DMS153 (cell line): ENCODE data around the gene RASSF7.
"Not testable (repeated sequence)": the region's sequence is repeated elsewhere in the genome, so short reads cannot be mapped to it uniquely, and the experiment has no call there.

ENCODE experiments used
- DNase-seq: peaks from one replicate; lab custom pipeline; 2025; lab: John Stamatoyannopoulos, UW

RASSF7 gene

DNA sequence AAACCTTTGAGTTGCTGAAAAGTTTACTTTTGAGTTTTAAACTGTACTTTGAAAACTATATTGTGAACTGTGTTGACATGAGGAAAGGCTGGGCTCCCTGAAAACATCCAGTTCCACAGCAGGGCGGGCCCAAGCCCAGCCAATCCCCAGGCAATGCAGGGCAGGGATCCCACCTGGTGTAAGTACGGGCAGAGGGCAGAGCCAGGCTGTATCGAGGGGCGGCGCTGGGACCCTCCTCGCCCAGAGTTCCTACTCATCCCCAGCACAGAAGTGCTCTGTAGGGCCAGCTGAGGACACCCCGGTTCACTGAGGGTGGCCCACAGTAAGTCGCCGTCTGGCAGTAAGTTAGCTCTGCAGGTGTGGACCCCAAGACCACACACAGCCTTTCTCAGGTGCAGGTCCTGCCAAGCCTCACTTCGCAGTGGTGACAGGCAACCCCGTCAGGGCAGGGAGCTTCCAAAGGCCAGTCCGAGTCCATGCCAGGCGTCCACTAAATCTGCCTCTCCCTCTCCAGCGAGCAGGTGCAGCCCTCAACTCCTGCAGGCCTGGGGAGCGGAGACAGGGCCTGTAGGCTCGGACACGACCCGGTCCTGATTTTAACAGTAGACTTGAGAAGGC lies 6.3 kb downstream of the RASSF7 start:
- DNase-seq = no peak

DNA sequence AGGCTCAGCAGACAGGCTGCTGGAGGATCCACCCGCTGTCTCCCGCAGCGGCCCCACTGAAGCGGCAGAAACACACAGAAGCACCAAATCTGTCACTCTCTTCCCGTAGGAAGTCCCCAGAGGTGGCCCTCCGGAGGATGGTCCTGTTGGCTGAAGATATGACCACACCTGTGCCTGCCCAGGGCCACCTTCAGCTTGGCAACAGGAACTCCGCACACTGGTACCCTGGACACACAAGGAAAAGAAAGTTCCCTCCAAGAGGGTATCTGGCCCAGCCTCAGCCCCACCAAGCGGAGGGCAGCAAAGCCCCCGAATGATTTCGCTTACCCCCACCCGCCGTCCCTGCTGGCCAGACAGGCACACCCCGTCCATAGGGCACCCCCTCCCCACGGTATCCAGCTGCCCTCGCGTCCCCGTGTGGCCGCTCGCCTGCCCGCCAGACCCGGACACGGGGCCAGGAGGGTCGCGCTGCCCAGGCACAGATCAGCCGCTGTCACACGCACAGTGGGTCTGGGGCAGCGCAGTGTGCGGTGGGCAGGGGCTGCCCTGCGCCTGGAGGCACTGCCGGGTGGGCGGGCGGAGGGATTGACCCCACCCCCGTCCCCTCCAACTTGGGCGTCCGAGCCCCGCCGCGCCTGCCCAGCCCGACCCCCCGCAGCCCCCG lies 7.0 kb downstream of the RASSF7 start:
- DNase-seq = no peak

DNA sequence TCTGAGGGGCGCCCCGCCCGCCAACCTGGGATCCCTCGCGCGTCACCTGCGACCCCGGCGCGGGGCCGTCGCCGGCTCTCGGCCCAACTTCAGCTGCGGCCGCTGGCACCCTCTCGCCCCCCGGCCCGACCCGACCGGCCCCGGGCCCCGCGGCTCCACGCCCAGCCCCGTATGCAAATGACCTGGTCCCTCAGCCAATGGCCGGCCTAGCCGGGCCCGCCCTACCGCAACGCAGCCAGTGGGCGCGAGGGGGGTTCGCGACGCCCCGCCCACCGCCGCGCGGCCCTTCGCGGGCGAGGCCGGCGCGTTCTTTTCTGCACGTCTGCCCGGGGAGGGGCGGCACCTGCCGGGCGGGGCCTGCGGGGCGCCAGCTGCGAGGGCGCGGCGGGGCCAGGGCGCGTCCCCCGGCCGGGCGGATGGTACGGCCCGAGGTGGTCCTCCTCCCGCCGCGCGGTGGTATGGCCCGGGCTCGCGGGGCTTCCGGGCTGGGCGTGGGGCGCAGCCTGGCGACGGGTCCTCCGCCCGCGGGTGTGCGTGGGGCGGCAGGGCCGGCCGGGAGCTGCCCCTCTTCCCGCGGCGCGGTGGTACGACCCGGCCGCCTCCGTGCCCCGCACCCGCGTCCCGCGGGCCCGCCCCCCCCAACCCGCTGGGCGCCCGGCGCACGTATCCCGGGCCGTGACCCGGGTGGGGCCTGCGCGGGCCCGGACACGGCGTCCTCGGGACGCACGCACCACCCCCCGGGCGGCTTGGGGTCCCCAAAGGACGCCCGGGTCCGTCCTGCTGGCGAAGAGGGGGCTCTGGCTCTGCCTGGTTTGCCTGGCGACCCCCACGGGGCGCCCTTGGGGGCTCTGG lies 7.8 kb downstream of the RASSF7 start:
- peak; percentile 92 for DNase-seq

DNA sequence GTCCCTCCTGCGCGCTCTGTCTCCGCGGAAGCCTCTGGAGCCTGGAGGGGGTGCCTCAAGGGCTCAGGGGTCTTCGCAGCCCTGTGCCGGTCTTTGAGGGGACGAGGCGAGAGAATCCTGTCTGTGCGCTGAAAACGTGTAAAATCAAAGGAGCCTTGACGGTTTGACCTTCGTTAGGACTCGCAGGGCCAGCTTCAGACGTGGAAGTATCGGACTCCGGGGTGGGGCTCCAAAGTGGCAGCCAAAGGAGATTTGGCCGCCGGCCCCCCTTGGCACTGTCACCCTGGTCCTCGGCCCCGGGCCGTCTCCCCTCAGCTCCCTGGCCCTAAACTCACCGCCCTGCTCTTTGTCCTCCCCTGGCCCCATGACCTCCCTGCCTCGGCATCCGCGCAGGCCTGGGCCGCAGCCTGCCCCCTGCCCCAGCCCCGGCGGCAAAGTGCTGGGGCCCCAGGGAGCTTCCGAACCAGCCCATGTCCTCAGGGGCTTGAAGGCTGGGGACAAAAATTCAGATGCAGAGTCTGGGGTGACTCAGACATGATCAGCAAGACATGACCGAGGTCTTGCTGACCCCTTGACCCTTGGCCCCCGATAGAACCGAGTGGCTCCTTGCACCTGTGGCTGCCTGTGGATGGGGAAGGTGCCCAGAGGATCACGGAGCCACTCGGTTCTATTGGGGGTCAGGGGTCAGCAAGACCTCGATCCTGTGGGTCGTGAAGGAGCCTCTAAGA lies 8.6 kb downstream of the RASSF7 start:
- no peak for DNase-seq

DNA sequence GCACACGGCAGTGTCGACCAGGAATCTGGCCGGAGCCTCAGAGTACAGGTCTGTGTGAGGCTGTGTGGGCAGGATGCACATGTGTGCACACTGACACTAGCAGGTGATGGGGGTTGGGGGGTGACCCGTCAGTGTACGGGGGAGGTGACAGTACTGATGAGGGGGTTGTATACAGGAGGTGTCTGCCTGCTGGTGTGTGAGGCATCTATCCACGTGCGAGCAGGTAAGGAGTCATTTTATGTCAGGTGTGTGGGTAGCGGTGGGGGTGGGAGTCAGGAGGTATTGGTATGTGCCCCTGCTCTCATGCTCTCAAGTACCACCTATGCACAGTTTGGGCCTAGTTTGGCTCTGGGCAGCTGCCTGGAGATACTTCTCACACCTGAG lies 11.0 kb downstream of the RASSF7 start:
- no peak for DNase-seq

DNA sequence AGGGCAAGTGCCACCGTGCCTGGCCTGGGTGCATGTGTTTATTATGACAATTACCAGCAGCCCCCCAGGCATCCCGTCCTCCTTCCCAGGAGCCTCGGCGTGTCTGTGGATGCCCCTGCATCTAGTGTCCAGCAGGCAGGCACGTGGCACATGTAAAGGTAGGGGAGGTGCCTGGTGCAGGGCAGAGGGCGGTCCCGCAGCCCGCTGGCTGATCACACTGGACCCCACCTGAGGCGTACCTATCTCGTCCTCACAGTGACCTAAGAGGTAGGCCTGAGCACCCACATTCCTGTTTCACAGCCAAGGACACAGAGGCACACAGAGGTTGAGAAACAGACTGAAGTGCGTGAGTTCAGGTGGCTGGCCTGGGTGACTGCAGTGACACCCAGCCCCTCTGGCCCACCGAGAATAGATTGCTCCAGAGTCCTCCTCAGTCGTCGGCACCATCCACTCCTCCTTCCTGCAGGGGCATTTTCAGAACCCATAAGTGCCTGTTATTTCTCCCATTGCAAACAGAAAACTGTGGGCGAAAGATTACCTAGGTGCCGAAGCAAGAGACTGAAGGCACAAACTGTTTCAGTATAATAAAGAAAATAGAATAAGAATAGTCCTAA lies 12.5 kb downstream of the RASSF7 start:
- no peak for DNase-seq

DNA sequence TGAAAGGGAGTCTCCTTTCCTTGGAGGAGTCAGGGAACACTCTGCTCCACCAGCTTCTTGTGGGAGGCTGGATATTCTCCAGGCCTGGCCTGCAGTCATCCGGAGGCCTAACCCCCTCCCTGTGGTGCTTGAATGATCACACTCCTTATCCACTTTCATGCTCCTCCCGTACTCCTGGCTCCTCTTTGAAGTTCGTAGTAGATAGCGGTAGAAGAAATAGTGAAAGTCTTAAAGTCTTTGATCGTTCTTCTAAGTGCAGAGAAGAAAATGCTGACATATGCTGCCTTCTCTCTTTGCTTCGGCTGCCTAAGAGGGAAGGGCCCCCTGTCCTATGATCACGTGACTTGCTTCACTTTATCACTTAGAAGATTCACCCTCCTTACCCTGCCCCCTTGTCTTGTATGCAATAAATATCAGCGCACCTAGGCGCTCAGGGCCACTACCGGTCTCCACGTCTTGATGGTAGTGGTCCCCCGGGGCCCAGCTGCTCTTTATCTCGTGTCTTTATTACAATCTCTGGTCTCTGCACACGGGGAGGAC lies 13.3 kb downstream of the RASSF7 start:
- DNase-seq = not testable (repeated sequence)

DNA sequence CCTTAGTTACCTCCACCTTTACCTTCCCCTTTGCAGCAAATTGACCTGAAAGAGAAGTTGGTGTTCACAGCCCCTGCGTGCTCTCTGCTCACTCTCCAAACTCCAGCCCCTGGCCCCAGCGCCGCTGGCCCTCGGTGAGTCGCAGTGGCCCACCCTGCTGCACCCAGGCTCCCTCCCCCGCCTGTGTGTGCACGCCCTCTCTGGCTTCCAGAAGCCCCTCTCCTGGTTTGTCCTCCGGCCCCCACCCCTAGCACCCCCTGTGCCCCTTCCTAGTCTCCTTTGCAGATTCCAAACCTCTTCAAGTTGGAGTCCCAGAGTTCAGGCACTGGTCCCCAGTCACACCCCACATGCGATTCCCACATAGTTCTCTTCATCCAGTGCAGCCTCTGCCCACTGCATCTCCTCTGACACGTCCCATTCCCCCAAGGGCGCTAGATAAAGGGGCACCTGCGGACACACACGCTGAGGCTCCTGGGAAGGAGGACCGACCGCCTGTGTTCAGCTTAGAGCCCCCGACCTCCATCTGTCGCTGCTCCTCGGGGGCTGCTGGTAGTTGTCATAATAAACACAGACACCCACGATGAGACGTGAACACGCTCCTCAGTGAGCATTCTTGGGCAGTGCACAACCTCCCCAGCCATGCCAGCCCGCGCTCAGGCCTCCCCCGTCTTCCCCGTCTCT lies 14.0 kb downstream of the RASSF7 start:
- DNase-seq = no peak

DNA sequence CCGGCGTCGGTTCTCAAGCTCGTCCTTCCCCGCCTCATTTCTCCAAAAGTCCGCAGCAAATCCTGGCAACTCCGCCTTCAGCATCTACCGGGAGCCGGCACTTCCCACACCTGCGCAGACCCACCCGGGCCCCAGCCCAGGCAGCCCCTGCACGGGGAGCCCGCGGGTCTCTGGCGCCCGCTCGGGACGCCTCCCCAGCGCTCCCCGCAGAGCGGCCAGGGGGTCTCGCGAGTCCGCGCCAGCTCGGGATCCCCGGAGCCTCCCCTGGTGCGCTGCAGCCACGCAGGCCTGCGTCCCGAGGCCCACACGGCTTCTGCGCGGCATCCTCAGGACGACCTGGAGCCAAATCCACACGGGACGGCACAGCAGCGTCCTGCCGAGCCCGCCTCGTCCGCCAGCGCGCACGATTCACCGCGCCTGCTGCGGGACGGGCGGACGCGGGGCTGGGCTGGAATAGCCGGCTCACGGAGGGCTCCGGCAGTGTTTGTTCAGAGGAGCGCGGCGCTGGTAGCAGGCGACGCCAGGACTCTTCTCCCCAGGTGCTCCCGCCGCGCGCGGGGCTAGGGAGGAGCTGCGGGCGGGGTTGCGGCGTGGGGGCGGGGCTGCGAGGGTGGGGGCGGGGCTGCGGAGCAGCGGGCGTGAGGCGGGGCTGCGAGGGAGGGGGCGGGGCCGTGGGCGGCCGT lies 14.7 kb downstream of the RASSF7 start:
- peak; percentile 55 for DNase-seq

DNA sequence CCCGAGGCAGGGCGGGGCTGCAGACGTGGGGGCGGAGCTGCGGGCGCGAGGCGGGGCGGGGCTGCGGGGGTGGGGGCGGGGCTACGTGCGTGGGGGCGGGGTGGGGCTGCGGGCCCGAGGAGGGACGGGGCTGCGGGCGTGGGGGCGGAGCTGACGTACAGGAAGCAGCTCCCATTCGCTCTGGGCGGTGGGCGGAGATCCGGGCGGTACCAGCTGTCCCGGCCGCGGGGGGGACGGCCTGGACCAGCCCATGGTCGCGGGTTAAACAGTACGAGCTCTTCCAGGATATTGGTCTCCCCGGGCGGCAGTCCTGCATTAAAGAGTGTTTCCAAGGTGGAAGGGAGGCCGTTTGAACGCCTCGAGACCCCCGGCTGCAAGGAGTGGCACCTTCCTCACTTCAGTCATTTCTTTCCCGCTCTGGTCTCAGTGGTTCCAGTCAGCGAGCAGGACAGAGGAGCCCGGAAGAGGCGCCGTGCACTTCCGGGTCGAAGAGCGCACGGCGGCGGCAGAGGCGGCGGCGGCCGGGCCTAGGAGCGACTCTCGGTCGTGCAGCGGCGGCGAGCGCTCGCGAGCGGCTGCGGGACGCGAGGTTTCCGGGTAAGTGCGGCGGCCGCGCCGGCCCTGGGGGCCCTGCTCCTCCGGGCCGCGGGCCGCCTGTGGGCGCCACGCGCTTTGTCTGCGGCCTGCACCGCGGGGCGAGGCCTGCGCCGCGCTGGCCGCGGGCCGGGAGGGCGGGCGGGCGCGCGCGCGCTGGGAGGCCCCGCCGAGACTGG lies 15.4 kb downstream of the RASSF7 start, which contains the start of gene PHRF1:
Gene PHRF1 (plus strand): TSS at position 475 of the 773 bp plus-strand sequence. CDS start 5,043 bp downstream, outside the sequence.
- DNase-seq = peak; percentile 89

DNA sequence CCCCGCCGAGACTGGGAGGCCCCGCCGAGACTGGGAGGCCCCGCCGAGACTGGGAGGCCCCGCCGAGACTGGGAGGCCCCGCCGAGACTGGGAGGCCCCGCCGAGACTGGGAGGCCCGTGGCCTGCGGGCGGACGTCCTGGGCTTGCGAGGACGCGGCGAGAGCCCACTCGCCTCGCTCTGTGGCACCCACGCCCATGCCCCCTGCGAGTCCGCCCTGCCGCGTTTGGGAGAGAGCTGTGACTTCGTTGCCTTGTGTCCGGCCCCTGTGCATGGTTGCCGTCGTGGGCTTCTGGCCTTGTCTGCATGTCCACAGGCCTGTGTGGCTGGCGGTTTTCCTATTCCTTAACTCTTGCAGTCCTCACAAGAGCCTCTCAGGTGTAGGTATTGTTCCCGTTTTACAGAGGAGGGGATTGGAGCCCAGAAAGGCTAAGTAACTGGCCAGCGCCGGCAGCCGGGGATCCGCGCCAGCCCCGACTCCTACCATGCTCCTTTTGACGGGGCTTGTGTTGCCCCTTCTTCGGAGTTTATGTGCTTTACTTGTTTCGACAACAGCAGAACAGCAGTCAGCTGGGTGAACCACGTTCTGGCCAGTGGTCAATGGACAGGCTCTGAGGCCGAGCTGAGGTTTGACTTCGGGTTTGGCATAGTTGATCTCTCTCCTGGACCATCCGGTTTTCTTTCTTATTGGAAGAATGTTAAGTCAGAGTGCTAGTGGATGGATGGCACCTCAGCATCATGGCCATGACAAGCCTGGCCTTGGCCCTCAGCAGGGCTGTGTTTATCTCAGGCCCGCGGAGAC lies 16.2 kb downstream of the RASSF7 start:
- no peak for DNase-seq

DNA sequence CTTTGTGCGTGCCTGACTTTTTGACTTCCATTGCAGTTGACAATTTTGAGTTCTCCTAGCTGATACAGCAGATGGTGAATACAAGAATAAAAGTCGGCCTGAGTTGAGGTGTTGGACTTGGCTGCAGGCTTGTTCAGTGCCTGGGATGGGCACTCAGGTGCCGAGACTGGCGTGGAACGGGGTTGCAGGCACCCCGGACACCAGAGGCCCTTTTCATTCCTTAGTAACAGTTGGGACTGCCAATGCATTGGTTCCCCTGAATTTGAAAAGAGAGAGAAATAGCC lies 16.8 kb downstream of the RASSF7 start:
- DNase-seq = no peak

DNA sequence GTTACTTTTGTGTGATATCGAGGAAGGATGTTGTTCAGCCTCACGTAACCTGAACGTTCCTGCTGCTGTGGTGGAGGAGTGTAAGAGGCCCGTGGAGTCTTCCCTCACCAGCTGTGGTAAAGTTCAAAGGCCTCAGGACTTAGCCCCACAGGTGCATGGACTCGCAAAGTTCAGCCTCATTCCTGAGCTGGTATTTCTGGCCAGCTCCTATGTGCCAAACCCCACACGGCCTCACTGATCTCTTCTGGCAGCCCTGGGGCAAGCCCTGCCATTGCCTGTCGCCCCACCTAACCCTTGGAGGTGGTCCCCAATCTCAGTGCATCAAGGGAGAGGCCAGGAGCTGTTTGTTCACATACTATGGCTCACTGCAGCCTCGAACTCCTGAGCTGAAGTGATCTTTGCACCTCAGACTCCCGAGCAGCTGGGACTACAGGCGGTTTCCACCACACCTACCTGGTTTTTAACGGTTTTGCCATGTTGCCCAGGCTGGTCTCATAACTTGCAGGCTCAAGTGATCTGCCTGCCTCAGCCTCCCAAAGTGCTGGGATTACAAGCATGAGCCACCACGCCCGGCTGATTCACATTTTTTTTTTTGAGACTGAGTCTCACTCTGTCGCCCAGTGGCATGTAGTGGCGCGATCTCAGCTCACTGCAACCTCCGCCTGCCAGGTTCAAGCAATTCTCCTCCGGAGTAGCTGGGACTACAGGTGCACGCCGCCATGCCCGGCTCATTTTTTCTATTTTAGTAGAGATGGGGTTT lies 17.7 kb downstream of the RASSF7 start:
- DNase-seq = no peak

DNA sequence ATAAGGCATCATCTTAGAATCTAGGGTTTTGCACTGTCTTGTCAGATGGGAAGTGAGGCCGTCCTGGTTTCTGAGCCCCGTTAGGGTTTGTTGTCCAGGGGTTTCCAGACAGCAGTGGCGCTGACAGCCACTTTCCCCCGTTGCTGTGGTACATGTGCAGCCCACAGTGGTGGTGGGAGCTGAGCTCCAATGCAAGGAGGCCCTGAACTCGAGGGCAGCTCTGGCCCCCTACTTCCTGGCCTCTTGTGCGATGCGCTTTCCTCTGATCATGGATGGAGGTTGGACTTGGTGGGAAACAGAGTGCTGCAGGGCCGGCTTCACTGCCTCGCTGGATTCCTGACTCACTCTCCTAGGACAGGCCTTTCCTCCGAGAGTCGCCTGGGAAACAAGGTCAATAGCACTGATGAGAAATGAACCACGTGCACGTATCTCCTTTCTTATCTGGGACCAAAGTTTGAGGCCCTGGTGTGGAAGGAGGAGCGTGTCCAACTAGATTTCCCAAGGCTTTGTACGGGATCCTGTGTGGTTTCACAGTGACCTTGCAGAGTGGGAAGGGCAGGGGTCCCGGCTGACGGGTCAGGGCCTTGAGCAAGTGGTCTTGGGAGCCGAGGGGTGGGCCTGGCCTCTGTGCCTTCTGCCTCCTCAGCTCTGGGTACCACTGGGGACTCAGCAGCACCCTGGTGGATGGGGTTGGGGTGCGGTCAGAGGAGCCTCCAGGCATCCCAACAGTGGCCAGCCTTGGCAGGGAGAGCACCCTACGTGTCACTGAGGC lies 19.2 kb downstream of the RASSF7 start:
- no peak for DNase-seq

DNA sequence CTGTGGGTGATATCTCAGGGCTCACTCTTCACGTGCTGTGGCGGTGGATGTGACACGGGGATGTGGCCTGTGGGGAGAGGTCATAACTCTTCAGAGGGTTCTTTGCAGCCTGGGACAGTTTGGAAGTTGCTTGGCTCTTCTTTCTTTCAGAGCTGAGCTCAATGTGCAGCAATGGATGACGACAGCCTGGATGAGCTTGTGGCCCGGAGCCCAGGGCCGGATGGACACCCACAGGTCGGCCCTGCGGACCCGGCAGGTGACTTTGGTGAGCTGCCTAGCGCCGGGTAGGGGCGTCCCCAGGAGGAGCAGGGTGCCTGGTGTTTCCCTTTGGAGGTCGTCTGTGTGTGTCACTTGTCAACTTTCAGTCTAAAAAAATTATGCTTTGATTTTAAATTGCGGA lies 20.6 kb downstream of the RASSF7 start:
- DNase-seq = no peak

DNA sequence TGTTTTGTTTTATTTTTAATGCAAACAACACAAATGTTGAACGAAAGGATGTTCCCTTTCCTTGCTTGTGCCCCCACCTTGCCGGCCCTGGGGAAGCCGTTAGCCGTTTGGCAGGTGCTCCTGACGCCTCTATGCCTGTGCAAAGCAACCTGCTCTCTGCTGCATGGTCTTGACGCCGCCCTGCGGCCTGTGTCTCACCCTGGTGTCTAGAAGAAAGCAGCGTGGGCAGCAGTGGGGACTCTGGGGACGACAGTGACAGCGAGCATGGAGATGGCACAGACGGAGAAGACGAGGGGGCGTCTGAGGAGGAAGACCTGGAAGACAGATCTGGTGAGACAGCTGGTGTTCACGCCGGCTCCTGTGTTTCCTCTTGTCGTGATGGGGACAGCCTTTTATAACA lies 21.0 kb downstream of the RASSF7 start:
- DNase-seq = no peak

DNA sequence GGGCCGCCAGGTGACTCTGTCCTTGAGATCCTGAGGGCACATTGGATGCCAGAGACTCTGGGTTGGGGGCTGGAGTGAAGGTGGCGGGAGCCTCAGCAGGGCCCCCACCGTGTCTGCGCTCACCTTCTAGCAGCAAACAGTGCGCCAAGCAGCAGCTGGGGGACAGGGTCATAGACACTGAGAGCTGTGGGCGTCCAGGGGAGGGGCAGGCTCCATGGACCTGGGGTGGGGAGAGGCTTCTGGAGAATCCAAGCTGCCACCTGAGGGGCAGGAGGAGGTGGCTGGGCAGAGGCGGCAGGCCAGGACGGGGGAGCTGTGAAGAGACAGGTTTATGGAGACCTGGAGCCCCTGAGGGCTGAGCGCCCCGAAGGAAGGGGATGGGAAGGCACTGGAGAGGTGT lies 23.5 kb downstream of the RASSF7 start:
- no peak for DNase-seq
